B cell (primary cell): ENCODE measurements around the gene KRT23.

ENCODE experiments used
- CTCF ChIP-seq: fragments of 200-600 bp; IDR thresholded peaks from one replicate; pipeline ENCODE4 v1.8.0; 2022; ENCODE audit warnings: antibody characterized with exemption, mild to moderate bottlenecking
- EZH2 ChIP-seq: IDR thresholded peaks from 2 replicates; pipeline ENCODE4 v1.6.1; 2012; ENCODE audit warnings: borderline replicate concordance, low read depth, mild to moderate bottlenecking, moderate library complexity, low read length; ENCODE audit not compliant: insufficient read depth, poor library complexity, severe bottlenecking

- peak; percentile 76 for TF ChIP-seq CTCF
- no peak for TF ChIP-seq EZH2
Measured at GRCh38 chr17:40909351-40909750, 28.1 kb downstream of the KRT23 start.
